HEK293 (cell line): Measurements from ENCODE around the gene PAPOLB.

Experiments
- CTCF ChIA-PET: fragments of 350-600 bp; formaldehyde crosslinking; extraction: SDS; loops from one replicate; lab custom pipeline; 2021; ENCODE audit warnings: antibody characterized with exemption; lab: Yijun Ruan, JAX
- POLR2A ChIA-PET: fragments of 300-600 bp; formaldehyde crosslinking; extraction: SDS; loops from one replicate; lab custom pipeline; 2020; ENCODE audit warnings: antibody characterized with exemption, inconsistent platforms; lab: Yijun Ruan, JAX
- H3K27ac ChIP-seq: fragments of 200-500 bp; sonication (Bioruptor generic); 2 replicates; pipeline ENCODE4 v1.5.1; 2014; ENCODE audit warnings: low read depth, low read length, control low read depth, inconsistent platforms; ENCODE audit errors: extremely low read depth
- H3K36me3 ChIP-seq, 2 experiments: fragments of 200-500 bp in 1 of 2; sonication (Bioruptor generic) in 1 of 2; 1 replicate in 1 of 2; 2 replicates in 1 of 2; pipeline ENCODE4 v1.5.1; 2014 to 2017; ENCODE audit warnings: inconsistent platforms in 2 of 2, low read length in 2 of 2; ENCODE audit not compliant: control insufficient read depth in 2 of 2, insufficient read depth in 1 of 2
- H3K4me1 ChIP-seq: fragments of 200-500 bp; sonication (Bioruptor generic); 2 replicates; pipeline ENCODE4 v1.5.1; 2014; ENCODE audit warnings: mild to moderate bottlenecking, low read length, inconsistent platforms; ENCODE audit not compliant: control insufficient read depth, insufficient read depth
- H3K4me3 ChIP-seq: 2 replicates; pipeline ENCODE4 v1.5.1; 2011; ENCODE audit warnings: low read depth, mild to moderate bottlenecking, control low read depth, low read length, moderate library complexity
- H3K9me3 ChIP-seq: fragments of 200-500 bp; sonication (Bioruptor generic); 2 replicates; pipeline ENCODE4 v1.5.1; 2014; ENCODE audit warnings: low read depth, low read length, inconsistent platforms; ENCODE audit not compliant: control insufficient read depth, insufficient read depth
- SCRT1 ChIP-seq: fragments of 450-650 bp; formaldehyde crosslinking; IDR thresholded peaks from 2 replicates; pipeline ENCODE4 v1.5.1; 2016; ENCODE audit warnings: missing biosample characterization, missing genetic modification characterization, borderline replicate concordance
- ZBTB17 ChIP-seq: fragments of 450-650 bp; formaldehyde crosslinking; IDR thresholded peaks from 2 replicates; pipeline ENCODE4 v1.5.1; 2016; ENCODE audit warnings: missing biosample characterization, missing genetic modification characterization
- ZBTB8A ChIP-seq: fragments of 450-650 bp; formaldehyde crosslinking; IDR thresholded peaks from 2 replicates; pipeline ENCODE4 v1.5.1; 2016; ENCODE audit warnings: missing biosample characterization, missing genetic modification characterization
- ZFP3 ChIP-seq: fragments of 450-650 bp; formaldehyde crosslinking; IDR thresholded peaks from 2 replicates; pipeline ENCODE4 v1.5.1; 2016; ENCODE audit warnings: low read depth, missing biosample characterization, missing genetic modification characterization
- ZIC2 ChIP-seq: fragments of 450-650 bp; formaldehyde crosslinking; IDR thresholded peaks from 2 replicates; pipeline ENCODE4 v1.5.1; 2016; ENCODE audit warnings: missing biosample characterization, missing genetic modification characterization
- ZNF114 ChIP-seq: fragments of 450-650 bp; formaldehyde crosslinking; IDR thresholded peaks from 2 replicates; pipeline ENCODE4 v1.5.0; 2017; ENCODE audit warnings: missing biosample characterization, missing genetic modification characterization
- ZNF19 ChIP-seq: fragments of 450-650 bp; formaldehyde crosslinking; IDR thresholded peaks from 2 replicates; pipeline ENCODE4; 2016; ENCODE audit warnings: missing biosample characterization, missing genetic modification characterization, low read depth
- ZNF473 ChIP-seq: fragments of 450-650 bp; formaldehyde crosslinking; IDR thresholded peaks from 2 replicates; pipeline ENCODE4 v1.5.1; 2017; ENCODE audit warnings: missing biosample characterization, missing genetic modification characterization
- ZNF529 ChIP-seq: fragments of 450-650 bp; formaldehyde crosslinking; IDR thresholded peaks from 2 replicates; pipeline ENCODE4 v1.5.1; 2017; ENCODE audit warnings: missing genetic modification characterization, missing biosample characterization; ENCODE audit not compliant: insufficient replicate concordance
- ZNF548 ChIP-seq: fragments of 450-650 bp; formaldehyde crosslinking; IDR thresholded peaks from 2 replicates; pipeline ENCODE4 v1.5.1; 2016; ENCODE audit warnings: missing biosample characterization, missing genetic modification characterization
- ZNF571 ChIP-seq: fragments of 450-650 bp; formaldehyde crosslinking; IDR thresholded peaks from 2 replicates; pipeline ENCODE4 v1.5.0; 2017; ENCODE audit warnings: missing biosample characterization, missing genetic modification characterization
- ZNF585B ChIP-seq: fragments of 450-650 bp; formaldehyde crosslinking; IDR thresholded peaks from 2 replicates; pipeline ENCODE4 v1.5.1; 2016; ENCODE audit warnings: missing biosample characterization, missing genetic modification characterization
- ZNF623 ChIP-seq: fragments of 450-650 bp; formaldehyde crosslinking; IDR thresholded peaks from 2 replicates; pipeline ENCODE4 v1.5.1; 2016; ENCODE audit warnings: missing biosample characterization, missing genetic modification characterization
- ZNF707 ChIP-seq: fragments of 450-650 bp; formaldehyde crosslinking; IDR thresholded peaks from 2 replicates; pipeline ENCODE4 v1.5.1; 2016; ENCODE audit warnings: missing biosample characterization, missing genetic modification characterization
- ZNF776 ChIP-seq: fragments of 450-650 bp; formaldehyde crosslinking; IDR thresholded peaks from 2 replicates; pipeline ENCODE4 v1.5.0; 2017; ENCODE audit warnings: missing biosample characterization, missing genetic modification characterization, borderline replicate concordance
- ZNF777 ChIP-seq: fragments of 450-650 bp; formaldehyde crosslinking; IDR thresholded peaks from 2 replicates; pipeline ENCODE4 v1.5.1; 2017; ENCODE audit warnings: missing biosample characterization, missing genetic modification characterization, borderline replicate concordance
- TF ChIP-seq, protein P1 (sequence below): IDR thresholded peaks from 2 replicates; pipeline ENCODE4 v1.6.1; 2011; ENCODE audit warnings: mild to moderate bottlenecking, low read depth, low read length, borderline replicate concordance
- TF ChIP-seq, protein P2 (sequence below): fragments of 450-650 bp; formaldehyde crosslinking; IDR thresholded peaks from 2 replicates; pipeline ENCODE4 v1.5.1; 2017; ENCODE audit warnings: missing biosample characterization, mild to moderate bottlenecking, missing genetic modification characterization, moderate library complexity
- TF ChIP-seq, protein P3 (sequence below): fragments of 450-650 bp; formaldehyde crosslinking; IDR thresholded peaks from 2 replicates; pipeline ENCODE4 v1.5.1; 2016; ENCODE audit warnings: missing biosample characterization, missing genetic modification characterization
- TF ChIP-seq, protein P4 (sequence below): fragments of 450-650 bp; formaldehyde crosslinking; IDR thresholded peaks from 2 replicates; pipeline ENCODE4 v1.5.1; 2017; ENCODE audit warnings: missing biosample characterization, missing genetic modification characterization

PAPOLB gene

DNA sequence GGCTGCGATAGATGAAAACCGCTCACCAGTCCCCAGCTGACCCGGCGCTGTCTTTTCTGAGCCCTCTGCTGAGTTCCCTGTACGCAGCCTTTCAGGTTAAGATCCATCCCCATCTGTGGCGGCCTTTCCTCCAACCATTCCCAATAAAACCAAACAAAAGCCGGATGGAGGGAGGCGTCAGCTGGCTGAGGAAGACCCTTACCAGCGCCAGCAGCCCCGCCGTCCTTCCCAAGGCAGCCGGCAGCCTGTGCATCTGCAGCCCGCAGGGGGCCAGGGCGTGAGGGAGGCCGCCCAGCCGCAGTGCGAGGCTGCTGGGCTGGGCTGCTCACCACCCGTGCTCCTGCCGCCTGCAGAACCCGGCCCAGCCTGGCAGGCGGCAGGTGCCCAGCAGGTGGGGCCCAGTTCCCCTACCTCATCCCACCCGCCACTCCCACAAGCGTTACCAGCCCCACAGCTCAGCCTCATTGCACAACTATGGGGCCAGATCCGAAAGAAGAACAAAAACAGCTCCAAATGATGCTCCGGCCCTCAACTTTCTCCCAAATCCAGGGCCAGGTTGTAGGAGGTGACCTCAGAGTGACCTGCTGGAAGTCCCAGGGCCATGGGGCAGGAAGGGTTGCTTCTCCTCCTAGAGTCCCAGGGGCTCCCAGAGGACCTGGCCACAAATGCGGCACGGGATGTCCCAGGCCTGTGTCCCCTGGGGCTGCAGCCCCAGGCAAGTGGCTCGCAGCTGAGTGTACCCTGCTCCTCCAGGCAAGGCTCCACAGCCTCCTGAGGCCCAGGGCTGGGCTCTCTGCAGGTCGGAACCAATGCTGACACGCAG, 23.8 kb downstream of the PAPOLB start:
- POLR2A ChIA-PET, result no interaction called here
- Histone ChIP-seq H3K9me3 (no peaks in the 10 kb centered on the region), H3K27ac (no peak overlapping the region), H3K4me1 (no peaks in the 10 kb centered on the region), H3K4me3 (no peak overlapping the region)
- TF ChIP-seq ZNF19 (tag by site-specific recombination), result no peak
- TF ChIP-seq ZNF585B (tag by site-specific recombination), result no peak
- no peak for TF ChIP-seq SCRT1 (tag by site-specific recombination)
- no peak for TF ChIP-seq ZNF571
- TF ChIP-seq ZNF623 (tag by site-specific recombination), result no peak
- TF ChIP-seq, protein P1, sequence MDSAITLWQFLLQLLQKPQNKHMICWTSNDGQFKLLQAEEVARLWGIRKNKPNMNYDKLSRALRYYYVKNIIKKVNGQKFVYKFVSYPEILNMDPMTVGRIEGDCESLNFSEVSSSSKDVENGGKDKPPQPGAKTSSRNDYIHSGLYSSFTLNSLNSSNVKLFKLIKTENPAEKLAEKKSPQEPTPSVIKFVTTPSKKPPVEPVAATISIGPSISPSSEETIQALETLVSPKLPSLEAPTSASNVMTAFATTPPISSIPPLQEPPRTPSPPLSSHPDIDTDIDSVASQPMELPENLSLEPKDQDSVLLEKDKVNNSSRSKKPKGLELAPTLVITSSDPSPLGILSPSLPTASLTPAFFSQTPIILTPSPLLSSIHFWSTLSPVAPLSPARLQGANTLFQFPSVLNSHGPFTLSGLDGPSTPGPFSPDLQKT, result no peak
- TF ChIP-seq ZBTB8A (tag by site-specific recombination), result peak; percentile 46; the same call in 1 of the 2 replicates
- TF ChIP-seq, protein P2, sequence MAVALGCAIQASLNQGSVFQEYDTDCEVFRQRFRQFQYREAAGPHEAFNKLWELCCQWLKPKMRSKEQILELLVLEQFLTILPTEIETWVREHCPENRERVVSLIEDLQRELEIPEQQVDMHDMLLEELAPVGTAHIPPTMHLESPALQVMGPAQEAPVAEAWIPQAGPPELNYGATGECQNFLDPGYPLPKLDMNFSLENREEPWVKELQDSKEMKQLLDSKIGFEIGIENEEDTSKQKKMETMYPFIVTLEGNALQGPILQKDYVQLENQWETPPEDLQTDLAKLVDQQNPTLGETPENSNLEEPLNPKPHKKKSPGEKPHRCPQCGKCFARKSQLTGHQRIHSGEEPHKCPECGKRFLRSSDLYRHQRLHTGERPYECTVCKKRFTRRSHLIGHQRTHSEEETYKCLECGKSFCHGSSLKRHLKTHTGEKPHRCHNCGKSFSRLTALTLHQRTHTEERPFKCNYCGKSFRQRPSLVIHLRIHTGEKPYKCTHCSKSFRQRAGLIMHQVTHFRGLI (tag by site-specific recombination), result peak; percentile 95
- TF ChIP-seq ZNF114, result no peak
- TF ChIP-seq ZNF777 (tag by site-specific recombination), result no peak
- no peak for TF ChIP-seq ZNF548 (tag by site-specific recombination)
- no peak for TF ChIP-seq ZNF529 (tag by site-specific recombination)
- no peak for TF ChIP-seq ZNF473 (tag by site-specific recombination)
- TF ChIP-seq ZNF707 (tag by site-specific recombination), result no peak
- TF ChIP-seq, protein P3, sequence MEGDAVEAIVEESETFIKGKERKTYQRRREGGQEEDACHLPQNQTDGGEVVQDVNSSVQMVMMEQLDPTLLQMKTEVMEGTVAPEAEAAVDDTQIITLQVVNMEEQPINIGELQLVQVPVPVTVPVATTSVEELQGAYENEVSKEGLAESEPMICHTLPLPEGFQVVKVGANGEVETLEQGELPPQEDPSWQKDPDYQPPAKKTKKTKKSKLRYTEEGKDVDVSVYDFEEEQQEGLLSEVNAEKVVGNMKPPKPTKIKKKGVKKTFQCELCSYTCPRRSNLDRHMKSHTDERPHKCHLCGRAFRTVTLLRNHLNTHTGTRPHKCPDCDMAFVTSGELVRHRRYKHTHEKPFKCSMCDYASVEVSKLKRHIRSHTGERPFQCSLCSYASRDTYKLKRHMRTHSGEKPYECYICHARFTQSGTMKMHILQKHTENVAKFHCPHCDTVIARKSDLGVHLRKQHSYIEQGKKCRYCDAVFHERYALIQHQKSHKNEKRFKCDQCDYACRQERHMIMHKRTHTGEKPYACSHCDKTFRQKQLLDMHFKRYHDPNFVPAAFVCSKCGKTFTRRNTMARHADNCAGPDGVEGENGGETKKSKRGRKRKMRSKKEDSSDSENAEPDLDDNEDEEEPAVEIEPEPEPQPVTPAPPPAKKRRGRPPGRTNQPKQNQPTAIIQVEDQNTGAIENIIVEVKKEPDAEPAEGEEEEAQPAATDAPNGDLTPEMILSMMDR (tag by site-specific recombination), result no peak
- TF ChIP-seq ZIC2, result peak; percentile 65
- TF ChIP-seq, all 188 proteins: peak for 3
- CTCF ChIA-PET, result interaction anchor here (0.6 to 1.2 kb wide), 2 partner anchors 8 to 136 kb away, joined by 3 read pairs; no protein-coding TSS in a partner anchor
- no peaks in the 10 kb centered on the region for H3K36me3 ChIP-seq

DNA sequence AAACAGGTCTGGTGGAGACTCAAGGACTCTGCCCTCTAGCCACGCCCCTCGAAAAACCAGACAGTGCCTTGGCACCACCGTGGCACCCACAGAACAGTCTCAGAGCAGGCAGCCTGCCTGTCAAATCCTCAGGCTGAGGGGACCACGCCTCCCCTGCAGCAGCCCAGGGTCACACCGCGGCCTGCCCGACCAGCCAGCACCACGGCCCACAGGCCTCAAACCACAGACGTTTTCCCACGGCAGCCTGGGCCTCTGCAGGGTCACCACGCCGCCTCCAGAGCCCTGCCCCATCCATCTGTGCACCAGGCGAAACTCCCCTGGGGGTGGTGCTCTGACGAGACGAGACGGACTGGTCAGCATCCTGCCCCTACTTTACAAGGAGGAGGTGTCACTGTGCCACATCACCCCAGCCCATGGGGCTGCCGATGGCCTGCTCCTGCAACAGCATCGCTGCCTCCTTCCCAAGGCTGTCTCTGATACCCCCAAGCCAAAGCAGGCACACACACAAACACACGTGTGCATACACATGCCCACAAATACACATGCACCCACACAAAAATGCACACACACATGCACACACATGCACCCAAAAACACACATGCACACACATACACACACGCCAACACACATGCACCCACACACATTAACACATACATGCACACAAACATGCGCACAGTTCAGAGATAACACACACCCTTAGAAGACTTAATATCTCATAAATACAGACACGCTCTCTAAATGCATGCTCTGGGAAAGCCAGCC, 24.6 kb downstream of the PAPOLB start:
- Histone ChIP-seq H3K4me1 (no peaks in the 10 kb centered on the region), H3K9me3 (no peaks in the 10 kb centered on the region), H3K27ac (no peak overlapping the region), H3K4me3 (no peak overlapping the region)
- POLR2A ChIA-PET, result no interaction called here
- TF ChIP-seq ZNF776 (tag by site-specific recombination) (no peak), ZBTB17 (tag by site-specific recombination) (no peak), ZFP3 (tag by site-specific recombination) (no peak)
- TF ChIP-seq, protein P4, sequence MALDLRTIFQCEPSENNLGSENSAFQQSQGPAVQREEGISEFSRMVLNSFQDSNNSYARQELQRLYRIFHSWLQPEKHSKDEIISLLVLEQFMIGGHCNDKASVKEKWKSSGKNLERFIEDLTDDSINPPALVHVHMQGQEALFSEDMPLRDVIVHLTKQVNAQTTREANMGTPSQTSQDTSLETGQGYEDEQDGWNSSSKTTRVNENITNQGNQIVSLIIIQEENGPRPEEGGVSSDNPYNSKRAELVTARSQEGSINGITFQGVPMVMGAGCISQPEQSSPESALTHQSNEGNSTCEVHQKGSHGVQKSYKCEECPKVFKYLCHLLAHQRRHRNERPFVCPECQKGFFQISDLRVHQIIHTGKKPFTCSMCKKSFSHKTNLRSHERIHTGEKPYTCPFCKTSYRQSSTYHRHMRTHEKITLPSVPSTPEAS (tag by site-specific recombination), result peak; percentile 65; the same call in 1 of the 2 replicates
- TF ChIP-seq, all 188 proteins: peak for 1
- CTCF ChIA-PET, result interaction anchor here (0.6 kb wide), 1 partner anchor 137 kb away, joined by 3 read pairs; no protein-coding TSS in a partner anchor
- no peaks in the 10 kb centered on the region for H3K36me3 ChIP-seq
